ENCODE results near the gene ITGAD.

GRCh38 chr16:31355431-31356100, 37.6 kb upstream of the ITGAD start:
- TF ChIP-seq CTCF (IDR thresholded peaks at IDR 0.05; ENCODE audit: low read length) (no peak), EZH2phosphoT487 (IDR thresholded peaks at IDR 0.05; ENCODE audit: low read length) (no peak), EZH2 (optimal IDR thresholded peaks at IDR 0.05; ENCODE audit: low read depth, low read length) (no peak)
